ENCODE data around the gene TPO.

TPO gene

DNA sequence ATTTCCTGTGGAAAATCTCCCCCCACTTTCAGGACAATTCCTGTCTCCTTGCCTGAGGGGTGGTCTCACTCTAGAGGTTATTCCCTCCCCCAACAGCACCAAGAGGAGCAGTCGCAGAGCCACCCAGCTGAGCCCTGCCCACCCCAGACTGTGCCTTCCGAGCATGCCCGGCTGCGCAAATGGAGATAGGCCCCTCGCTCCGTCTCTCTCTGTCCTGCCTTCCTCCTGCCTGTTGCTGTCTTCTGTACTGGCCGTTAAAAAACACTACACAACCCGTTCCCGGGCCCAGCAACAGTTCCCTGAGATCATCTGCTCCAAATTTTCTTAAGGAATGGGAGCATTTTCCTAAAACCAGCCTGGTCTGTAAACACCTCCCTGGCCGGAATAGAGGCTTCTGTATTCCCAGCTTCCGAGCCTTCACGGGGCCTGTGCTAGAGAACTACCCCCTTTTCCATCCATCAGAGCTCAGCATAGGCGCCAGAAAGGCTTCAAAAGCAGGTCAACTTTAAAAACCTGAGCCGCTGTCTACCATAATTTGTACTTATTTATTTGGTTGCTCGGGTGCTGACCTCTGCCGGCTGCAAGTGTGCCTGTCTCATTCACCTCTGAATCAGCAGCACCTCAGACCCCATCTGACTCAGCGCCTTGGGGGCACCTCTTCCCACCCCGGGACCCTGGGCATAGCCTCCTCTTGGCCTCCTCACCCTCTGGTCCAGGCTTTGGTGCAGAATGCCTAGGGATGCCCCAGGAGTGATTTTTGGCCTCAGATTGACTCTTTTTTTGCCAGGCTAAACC is 171.6 kb downstream of the TPO start:
- TF ChIP-seq FOXP2 (optimal IDR thresholded peaks at IDR 0.05; ENCODE audit: borderline replicate concordance, extremely low read depth, extremely low read length, insufficient read depth) (no peak), POLR2AphosphoS5 (IDR thresholded peaks at IDR 0.05; ENCODE audit: low read depth, low read length) (no peak), SIN3A (IDR thresholded peaks at IDR 0.05; ENCODE audit: borderline replicate concordance, insufficient read depth, low read length) (no peak), TAF1 (IDR thresholded peaks at IDR 0.05; ENCODE audit: borderline replicate concordance, insufficient read depth, low read length) (no peak)
- TF ChIP-seq, protein P1, sequence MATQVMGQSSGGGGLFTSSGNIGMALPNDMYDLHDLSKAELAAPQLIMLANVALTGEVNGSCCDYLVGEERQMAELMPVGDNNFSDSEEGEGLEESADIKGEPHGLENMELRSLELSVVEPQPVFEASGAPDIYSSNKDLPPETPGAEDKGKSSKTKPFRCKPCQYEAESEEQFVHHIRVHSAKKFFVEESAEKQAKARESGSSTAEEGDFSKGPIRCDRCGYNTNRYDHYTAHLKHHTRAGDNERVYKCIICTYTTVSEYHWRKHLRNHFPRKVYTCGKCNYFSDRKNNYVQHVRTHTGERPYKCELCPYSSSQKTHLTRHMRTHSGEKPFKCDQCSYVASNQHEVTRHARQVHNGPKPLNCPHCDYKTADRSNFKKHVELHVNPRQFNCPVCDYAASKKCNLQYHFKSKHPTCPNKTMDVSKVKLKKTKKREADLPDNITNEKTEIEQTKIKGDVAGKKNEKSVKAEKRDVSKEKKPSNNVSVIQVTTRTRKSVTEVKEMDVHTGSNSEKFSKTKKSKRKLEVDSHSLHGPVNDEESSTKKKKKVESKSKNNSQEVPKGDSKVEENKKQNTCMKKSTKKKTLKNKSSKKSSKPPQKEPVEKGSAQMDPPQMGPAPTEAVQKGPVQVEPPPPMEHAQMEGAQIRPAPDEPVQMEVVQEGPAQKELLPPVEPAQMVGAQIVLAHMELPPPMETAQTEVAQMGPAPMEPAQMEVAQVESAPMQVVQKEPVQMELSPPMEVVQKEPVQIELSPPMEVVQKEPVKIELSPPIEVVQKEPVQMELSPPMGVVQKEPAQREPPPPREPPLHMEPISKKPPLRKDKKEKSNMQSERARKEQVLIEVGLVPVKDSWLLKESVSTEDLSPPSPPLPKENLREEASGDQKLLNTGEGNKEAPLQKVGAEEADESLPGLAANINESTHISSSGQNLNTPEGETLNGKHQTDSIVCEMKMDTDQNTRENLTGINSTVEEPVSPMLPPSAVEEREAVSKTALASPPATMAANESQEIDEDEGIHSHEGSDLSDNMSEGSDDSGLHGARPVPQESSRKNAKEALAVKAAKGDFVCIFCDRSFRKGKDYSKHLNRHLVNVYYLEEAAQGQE (IDR thresholded peaks at IDR 0.05; ENCODE audit: insufficient read depth in 1 of 2, low read depth in 2 of 2, low read length in 2 of 2): no peak

DNA sequence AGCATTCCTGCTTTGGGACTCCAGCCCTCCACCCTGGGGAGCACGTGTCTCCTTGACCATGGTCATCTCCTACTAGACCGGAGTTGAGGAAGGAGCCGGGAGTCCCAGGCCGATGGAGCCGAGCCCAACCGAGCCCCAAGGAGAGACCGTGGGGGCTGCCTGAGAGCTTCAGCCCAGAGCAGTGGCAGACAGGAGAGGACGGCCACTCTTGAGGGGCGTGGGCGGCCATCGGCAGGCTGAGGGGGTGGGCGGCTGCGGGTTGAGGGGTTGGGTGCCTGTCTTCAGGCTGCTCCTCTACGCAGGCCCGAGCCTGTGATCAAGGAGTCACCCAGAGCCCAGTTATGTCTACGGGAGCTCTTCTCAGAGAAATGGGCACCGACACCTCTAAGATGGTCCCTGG is 172.4 kb downstream of the TPO start:
- no peak for TF ChIP-seq SIN3A (IDR thresholded peaks at IDR 0.05; ENCODE audit: borderline replicate concordance, insufficient read depth, low read length)
- TF ChIP-seq POLR2AphosphoS5 (IDR thresholded peaks at IDR 0.05; ENCODE audit: low read depth, low read length): no peak
- no peak for TF ChIP-seq FOXP2 (optimal IDR thresholded peaks at IDR 0.05; ENCODE audit: borderline replicate concordance, extremely low read depth, extremely low read length, insufficient read depth)
- TF ChIP-seq, protein P1 (IDR thresholded peaks at IDR 0.05; ENCODE audit: insufficient read depth in 1 of 2, low read depth in 2 of 2, low read length in 2 of 2): no peak
- TF ChIP-seq TAF1 (IDR thresholded peaks at IDR 0.05; ENCODE audit: borderline replicate concordance, insufficient read depth, low read length): no peak

DNA sequence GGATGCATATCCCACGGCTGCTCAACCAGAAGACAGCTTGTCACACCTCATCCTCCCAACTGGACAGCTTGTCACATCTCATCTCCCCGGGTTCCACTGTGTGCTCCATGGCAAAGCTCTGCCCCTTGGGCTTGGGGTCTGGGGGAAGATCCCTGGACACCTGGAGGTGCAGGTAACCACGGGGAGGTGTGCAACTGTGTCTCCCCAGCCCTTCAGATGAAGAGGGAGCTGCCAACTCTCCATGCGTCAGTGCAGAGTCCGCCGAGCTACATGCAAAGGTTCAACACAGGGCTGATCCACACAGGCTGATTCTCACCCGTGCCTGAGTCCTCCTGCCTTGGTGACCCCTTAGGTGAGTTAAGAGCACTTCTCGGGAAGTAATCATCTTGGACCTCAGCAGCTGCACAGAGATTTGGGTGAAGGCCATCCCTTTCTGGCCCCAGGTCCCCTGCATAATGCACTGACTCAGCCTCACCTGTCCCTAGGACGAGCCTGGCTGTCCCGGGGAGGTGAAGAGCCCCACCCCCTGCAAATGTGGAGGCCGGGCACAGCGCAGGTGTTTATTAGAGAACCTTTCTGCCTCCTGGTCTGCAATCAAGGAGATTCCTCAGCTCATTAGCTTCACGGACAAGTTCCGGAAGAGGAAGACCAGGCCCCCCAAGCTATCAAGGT is 173.1 kb downstream of the TPO start:
- TF ChIP-seq POLR2AphosphoS5 (IDR thresholded peaks at IDR 0.05; ENCODE audit: low read depth, low read length) (no peak), FOXP2 (optimal IDR thresholded peaks at IDR 0.05; ENCODE audit: borderline replicate concordance, extremely low read depth, extremely low read length, insufficient read depth) (no peak), SIN3A (IDR thresholded peaks at IDR 0.05; ENCODE audit: borderline replicate concordance, insufficient read depth, low read length) (no peak), TAF1 (IDR thresholded peaks at IDR 0.05; ENCODE audit: borderline replicate concordance, insufficient read depth, low read length) (no peak)
- TF ChIP-seq, protein P1 (IDR thresholded peaks at IDR 0.05; ENCODE audit: insufficient read depth in 1 of 2, low read depth in 2 of 2, low read length in 2 of 2): no peak

DNA sequence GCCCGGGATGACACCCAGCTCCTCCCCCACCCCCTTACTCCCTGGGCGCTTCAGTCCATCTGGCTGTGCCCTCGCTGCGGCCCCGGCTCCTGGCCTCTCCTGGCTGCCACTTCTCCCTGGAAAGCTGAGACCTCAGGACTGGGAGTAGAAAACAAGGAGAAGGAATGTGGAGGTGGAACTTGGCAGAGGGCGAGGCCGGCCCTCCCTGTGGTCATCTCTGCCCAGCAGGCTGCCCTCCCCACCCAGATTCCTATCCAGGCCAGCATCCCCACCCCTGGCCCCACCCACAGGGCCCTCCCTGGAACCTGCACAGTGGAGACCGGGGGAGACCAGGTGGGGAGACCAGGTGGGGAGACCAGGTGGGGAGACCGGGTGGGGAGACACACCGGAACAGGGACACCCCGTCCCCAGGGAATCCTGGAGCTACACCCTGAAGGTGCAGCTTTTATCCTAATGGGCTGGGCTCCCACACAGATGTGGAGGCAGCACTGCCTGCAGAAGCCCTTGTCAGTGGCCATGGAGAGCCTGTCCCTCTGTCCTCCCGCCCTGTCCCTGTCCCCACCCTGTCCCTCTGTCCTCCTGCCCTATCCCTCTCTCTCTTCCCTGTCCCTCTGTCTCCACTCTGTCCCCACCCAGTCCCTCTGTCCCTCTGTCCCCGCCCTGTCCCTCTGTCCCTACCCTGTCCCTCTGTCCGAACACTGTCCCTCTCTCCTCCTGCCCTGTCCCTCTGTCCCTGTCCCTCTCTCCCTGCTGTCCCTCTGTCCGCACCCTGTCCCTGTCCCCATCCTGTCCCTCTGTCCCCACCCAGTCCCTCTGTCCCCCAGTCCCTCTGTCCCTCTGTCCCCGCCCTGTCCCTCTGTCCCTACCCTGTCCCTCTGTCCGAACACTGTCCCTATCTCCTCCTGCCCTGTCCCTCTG is 173.9 kb downstream of the TPO start:
- TF ChIP-seq FOXP2 (optimal IDR thresholded peaks at IDR 0.05; ENCODE audit: borderline replicate concordance, extremely low read depth, extremely low read length, insufficient read depth) (no peak), POLR2AphosphoS5 (IDR thresholded peaks at IDR 0.05; ENCODE audit: low read depth, low read length) (no peak), TAF1 (IDR thresholded peaks at IDR 0.05; ENCODE audit: borderline replicate concordance, insufficient read depth, low read length) (no peak), SIN3A (IDR thresholded peaks at IDR 0.05; ENCODE audit: borderline replicate concordance, insufficient read depth, low read length) (no peak)
- TF ChIP-seq, protein P1 (IDR thresholded peaks at IDR 0.05; ENCODE audit: insufficient read depth in 1 of 2, low read depth in 2 of 2, low read length in 2 of 2): no peak

All from PFSK-1 (cell line).